Glutamatergic neuron (in vitro differentiated cells): ENCODE measurements around the gene UGT1A3. TPM values are rescaled to one million over a fixed set of nuclear protein-coding genes. Genes with fewer than 3 reads are reported as not detected.
"Not testable (repeated sequence)": the region's sequence is repeated elsewhere in the genome, so short reads cannot be mapped to it uniquely, and the experiment has no call there.

Experiments used
- DNase-seq: peaks from one replicate; pipeline ENCODE4 v3.0.0; 2022
- H3K27ac Mint-ChIP-seq: one replicate; pipeline ENCODE4 v1.8.0; 2020; ENCODE audit warnings: mild to moderate bottlenecking, mixed read lengths, inconsistent platforms; ENCODE audit not compliant: unreplicated experiment
- H3K27me3 Mint-ChIP-seq: one replicate; pipeline ENCODE4 v1.8.0; 2020; ENCODE audit warnings: mild to moderate bottlenecking, moderate library complexity, mixed read lengths, inconsistent platforms; ENCODE audit not compliant: unreplicated experiment
- H3K36me3 Mint-ChIP-seq: one replicate; pipeline ENCODE4 v1.8.0; 2020; ENCODE audit warnings: mild to moderate bottlenecking, mixed read lengths, inconsistent platforms; ENCODE audit not compliant: unreplicated experiment
- H3K4me1 Mint-ChIP-seq: one replicate; pipeline ENCODE4 v1.8.0; 2020; ENCODE audit warnings: mild to moderate bottlenecking, low read depth, mixed read lengths, inconsistent platforms; ENCODE audit not compliant: unreplicated experiment
- H3K4me3 Mint-ChIP-seq: one replicate; pipeline ENCODE4 v1.8.0; 2020; ENCODE audit warnings: mild to moderate bottlenecking, mixed read lengths, inconsistent platforms; ENCODE audit not compliant: unreplicated experiment
- H3K9me3 Mint-ChIP-seq: one replicate; pipeline ENCODE4 v1.8.0; 2020; ENCODE audit warnings: mild to moderate bottlenecking, moderate library complexity, mixed read lengths, inconsistent platforms; ENCODE audit not compliant: unreplicated experiment
- total RNA-seq: library from RNA; stranded (reverse); fragmentation: NEBNext Ultra II Directional; extraction: Animal tissue kit (Norgen Biotek cat#: 25700); gene quantifications from one replicate; pipeline ENCODE4 v1.2.1, GENCODE V29; 2021; ENCODE audit not compliant: unreplicated experiment
- TF ChIP-seq, protein P1 (sequence below): fragments of 200-600 bp; sonication (generic); IDR thresholded peaks from one replicate; pipeline ENCODE4 v1.5.0; 2021; ENCODE audit not compliant: partially characterized antibody, unreplicated experiment

The UGT1A3 gene
- total RNA-seq, 1 donor from 2014 or later, result not detected

GRCh38 chr2:233743464-233744259 lies 14.8 kb downstream of the UGT1A3 start:
- Mint-ChIP-seq H3K4me1 (no peaks in the 10 kb centered on the region), H3K27me3 (peaks cover 1% of the 10 kb centered on the region), H3K9me3 (peaks cover 5% of the 10 kb centered on the region), H3K4me3 (no peak overlapping the region), H3K36me3 (peaks cover 7% of the 10 kb centered on the region), H3K27ac (no peak overlapping the region)
- TF ChIP-seq, protein P1, sequence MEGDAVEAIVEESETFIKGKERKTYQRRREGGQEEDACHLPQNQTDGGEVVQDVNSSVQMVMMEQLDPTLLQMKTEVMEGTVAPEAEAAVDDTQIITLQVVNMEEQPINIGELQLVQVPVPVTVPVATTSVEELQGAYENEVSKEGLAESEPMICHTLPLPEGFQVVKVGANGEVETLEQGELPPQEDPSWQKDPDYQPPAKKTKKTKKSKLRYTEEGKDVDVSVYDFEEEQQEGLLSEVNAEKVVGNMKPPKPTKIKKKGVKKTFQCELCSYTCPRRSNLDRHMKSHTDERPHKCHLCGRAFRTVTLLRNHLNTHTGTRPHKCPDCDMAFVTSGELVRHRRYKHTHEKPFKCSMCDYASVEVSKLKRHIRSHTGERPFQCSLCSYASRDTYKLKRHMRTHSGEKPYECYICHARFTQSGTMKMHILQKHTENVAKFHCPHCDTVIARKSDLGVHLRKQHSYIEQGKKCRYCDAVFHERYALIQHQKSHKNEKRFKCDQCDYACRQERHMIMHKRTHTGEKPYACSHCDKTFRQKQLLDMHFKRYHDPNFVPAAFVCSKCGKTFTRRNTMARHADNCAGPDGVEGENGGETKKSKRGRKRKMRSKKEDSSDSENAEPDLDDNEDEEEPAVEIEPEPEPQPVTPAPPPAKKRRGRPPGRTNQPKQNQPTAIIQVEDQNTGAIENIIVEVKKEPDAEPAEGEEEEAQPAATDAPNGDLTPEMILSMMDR, result no peak
- no peak for DNase-seq

GRCh38 chr2:233745073-233745755 lies 16.4 kb downstream of the UGT1A3 start:
- Mint-ChIP-seq H3K36me3 (peaks cover 7% of the 10 kb centered on the region), H3K27ac (no peak overlapping the region), H3K9me3 (peaks cover 5% of the 10 kb centered on the region), H3K27me3 (peaks cover 3% of the 10 kb centered on the region), H3K4me1 (no peaks in the 10 kb centered on the region), H3K4me3 (no peak overlapping the region)
- DNase-seq, result no peak
- TF ChIP-seq, protein P1, result no peak

GRCh38 chr2:233745838-233746237 lies 17.0 kb downstream of the UGT1A3 start:
- not testable (repeated sequence) for DNase-seq, H3K36me3 Mint-ChIP-seq, H3K27me3 Mint-ChIP-seq, H3K27ac Mint-ChIP-seq, H3K9me3 Mint-ChIP-seq, H3K4me1 Mint-ChIP-seq, H3K4me3 Mint-ChIP-seq

- no peak for DNase-seq
- Mint-ChIP-seq H3K36me3 (peaks cover 14% of the 10 kb centered on the region), H3K4me1 (no peaks in the 10 kb centered on the region), H3K27ac (no peak overlapping the region), H3K9me3 (peaks cover 7% of the 10 kb centered on the region), H3K4me3 (no peak overlapping the region), H3K27me3 (peaks cover 4% of the 10 kb centered on the region)
- TF ChIP-seq, protein P1, result no peak
These were observed 17.8 kb downstream of the UGT1A3 start for GRCh38 chr2:233746475-233747282.

GRCh38 chr2:233747283-233747544 lies 18.4 kb downstream of the UGT1A3 start:
- Mint-ChIP-seq H3K27ac (no peak overlapping the region), H3K4me3 (no peak overlapping the region), H3K27me3 (peaks cover 4% of the 10 kb centered on the region), H3K36me3 (peaks cover 15% of the 10 kb centered on the region), H3K9me3 (peaks cover 7% of the 10 kb centered on the region), H3K4me1 (no peaks in the 10 kb centered on the region)
- TF ChIP-seq, protein P1, result no peak
- DNase-seq, result no peak

GRCh38 chr2:233750689-233751088 lies 21.8 kb downstream of the UGT1A3 start:
- H3K9me3 Mint-ChIP-seq, H3K27ac Mint-ChIP-seq, DNase-seq, H3K27me3 Mint-ChIP-seq, H3K4me3 Mint-ChIP-seq, H3K4me1 Mint-ChIP-seq: not testable (repeated sequence)
- H3K36me3 Mint-ChIP-seq, result peaks cover 15% of the 10 kb centered on the region

- H3K4me3 Mint-ChIP-seq, H3K4me1 Mint-ChIP-seq: not testable (repeated sequence)
These were observed 22.6 kb downstream of the UGT1A3 start for GRCh38 chr2:233751212-233752009.

More at GRCh38 chr2:233751212-233752009, 22.6 kb downstream of the UGT1A3 start:
- not testable (repeated sequence) for H3K27me3 Mint-ChIP-seq, H3K27ac Mint-ChIP-seq, DNase-seq, H3K9me3 Mint-ChIP-seq
- H3K36me3 Mint-ChIP-seq, result peaks cover 15% of the 10 kb centered on the region
